Measurements from ENCODE around the gene MYL10. TPM values are rescaled to one million over a fixed set of nuclear protein-coding genes. Genes with fewer than 3 reads are reported as not detected.

The MYL10 gene
- polyA plus RNA-seq (2013, experiment 1 of 2), result not detected
- polyA plus RNA-seq (2013, experiment 2 of 2), result not detected

- Histone ChIP-seq H3K23ac (ENCODE audit: low read length in 2 of 2) (no peak within 1 kb of the TSS), H3K27ac (ENCODE audit: low read length, poor library complexity, severe bottlenecking) (no peak within 1 kb of the TSS), H3K4me3 (ENCODE audit: insufficient read depth in 1 of 2, low read depth in 1 of 2, low read length in 2 of 2) (no peak within 1 kb of the TSS), H2AK5ac (ENCODE audit: low read length, severe bottlenecking) (no peak within 1 kb of the TSS), H3K36me3 (ENCODE audit: control insufficient read depth in 1 of 2, insufficient read depth in 2 of 2, low read depth in 1 of 2, low read length in 2 of 2) (no peaks in the 10 kb centered on the region), H2AFZ (ENCODE audit: low read depth, low read length) (no peak within 1 kb of the TSS), H4K8ac (ENCODE audit: low read length) (no peak within 1 kb of the TSS), H2BK5ac (ENCODE audit: low read depth, low read length, poor library complexity, severe bottlenecking) (no peak within 1 kb of the TSS), H2BK120ac (ENCODE audit: low read depth, low read length) (no peak within 1 kb of the TSS), H2BK12ac (ENCODE audit: low read length in 2 of 2) (no peak within 1 kb of the TSS), H3K79me1 (replicated peaks; ENCODE audit: low read length, poor library complexity, severe bottlenecking) (no peaks in the 10 kb centered on the region), H3K14ac (ENCODE audit: low read length in 2 of 2) (no peak within 1 kb of the TSS), H3K4me1 (ENCODE audit: control insufficient read depth, insufficient read depth, low read depth, low read length) (peaks cover 27% of the 10 kb centered on the region), H4K91ac (ENCODE audit: low read length) (no peak within 1 kb of the TSS), H3K9me3 (ENCODE audit: control insufficient read depth, low read length) (peaks cover 5% of the 10 kb centered on the region), H3K4ac (ENCODE audit: low read depth in 1 of 2, low read length in 2 of 2) (no peak within 1 kb of the TSS), H3K9ac (ENCODE audit: low read length) (no peak within 1 kb of the TSS), H3K4me2 (ENCODE audit: low read length, poor library complexity, severe bottlenecking) (no peak within 1 kb of the TSS), H3K27me3 (ENCODE audit: control insufficient read depth in 1 of 2, insufficient read depth in 1 of 2, low read length in 2 of 2) (peaks cover 16 to 44% of the 10 kb centered on the region in 2 experiments), H2BK15ac (ENCODE audit: low read depth, poor library complexity, severe bottlenecking) (no peak within 1 kb of the TSS), H3K18ac (ENCODE audit: low read depth in 1 of 2, low read length in 2 of 2) (no peak within 1 kb of the TSS)
- WGBS, result 86% methylated on average over 8 of the region's 8 CpGs
- no peak for DNase-seq
Observed at GRCh38 chr7:101629171-101629570, at the start of gene MYL10. TSS of gene MYL10 (minus strand) at chr7:101629296. CDS start at chr7:101629118, 178 bp downstream.

GRCh38 chr7:101678658-101679057, 49.6 kb upstream of the MYL10 start:
- Histone ChIP-seq H3K4ac (ENCODE audit: low read depth in 1 of 2, low read length in 2 of 2) (no peak overlapping the region), H3K9me3 (ENCODE audit: control insufficient read depth, low read length) (no peaks in the 10 kb centered on the region), H3K27me3 (ENCODE audit: control insufficient read depth in 1 of 2, insufficient read depth in 1 of 2, low read length in 2 of 2) (peaks cover 0 to 38% of the 10 kb centered on the region in 2 experiments), H3K36me3 (ENCODE audit: control insufficient read depth in 1 of 2, insufficient read depth in 2 of 2, low read depth in 1 of 2, low read length in 2 of 2) (no peaks in the 10 kb centered on the region), H4K8ac (ENCODE audit: low read length) (no peak overlapping the region), H3K14ac (ENCODE audit: low read length in 2 of 2) (no peak overlapping the region), H3K79me1 (replicated peaks; ENCODE audit: low read length, poor library complexity, severe bottlenecking) (no peaks in the 10 kb centered on the region), H2BK5ac (ENCODE audit: low read depth, low read length, poor library complexity, severe bottlenecking) (no peak overlapping the region), H3K23ac (ENCODE audit: low read length in 2 of 2) (no peak overlapping the region), H2AK5ac (ENCODE audit: low read length, severe bottlenecking) (no peak overlapping the region), H2BK12ac (ENCODE audit: low read length in 2 of 2) (no peak overlapping the region), H3K18ac (ENCODE audit: low read depth in 1 of 2, low read length in 2 of 2) (no peak overlapping the region), H2BK120ac (ENCODE audit: low read depth, low read length) (no peak overlapping the region), H4K91ac (ENCODE audit: low read length) (no peak overlapping the region), H3K9ac (ENCODE audit: low read length) (no peak overlapping the region), H3K4me2 (ENCODE audit: low read length, poor library complexity, severe bottlenecking) (no peak overlapping the region), H2BK15ac (ENCODE audit: low read depth, poor library complexity, severe bottlenecking) (no peak overlapping the region), H3K27ac (ENCODE audit: low read length, poor library complexity, severe bottlenecking) (no peak overlapping the region), H3K4me1 (ENCODE audit: control insufficient read depth, insufficient read depth, low read depth, low read length) (peaks cover 25% of the 10 kb centered on the region), H3K4me3 (ENCODE audit: insufficient read depth in 1 of 2, low read depth in 1 of 2, low read length in 2 of 2) (no peak overlapping the region), H2AFZ (ENCODE audit: low read depth, low read length) (no peak overlapping the region)
- WGBS, result 81% methylated on average over 7 of the region's 9 CpGs
- DNase-seq, result peak; percentile 25

- peaks cover 4% of the 10 kb centered on the region for H3K9me3 ChIP-seq (ENCODE audit: control insufficient read depth, low read length)
- no peak overlapping the region for H3K4ac ChIP-seq (ENCODE audit: low read depth in 1 of 2, low read length in 2 of 2)
- H3K4me3 ChIP-seq (ENCODE audit: insufficient read depth in 1 of 2, low read depth in 1 of 2, low read length in 2 of 2), result no peak overlapping the region
- no peak overlapping the region for H4K8ac ChIP-seq (ENCODE audit: low read length)
- no peaks in the 10 kb centered on the region for H3K36me3 ChIP-seq (ENCODE audit: control insufficient read depth in 1 of 2, insufficient read depth in 2 of 2, low read depth in 1 of 2, low read length in 2 of 2)
- H3K14ac ChIP-seq (ENCODE audit: low read length in 2 of 2), result no peak overlapping the region
- H3K18ac ChIP-seq (ENCODE audit: low read depth in 1 of 2, low read length in 2 of 2), result no peak overlapping the region
- H3K4me2 ChIP-seq (ENCODE audit: low read length, poor library complexity, severe bottlenecking), result no peak overlapping the region
- no peak overlapping the region for H3K9ac ChIP-seq (ENCODE audit: low read length)
- H3K23ac ChIP-seq (ENCODE audit: low read length in 2 of 2), result no peak overlapping the region
- 79% methylated on average over 11 of the region's 14 CpGs for WGBS
- H2AFZ ChIP-seq (ENCODE audit: low read depth, low read length), result no peak overlapping the region
- no peak overlapping the region for H2BK15ac ChIP-seq (ENCODE audit: low read depth, poor library complexity, severe bottlenecking)
- no peak overlapping the region for H2BK5ac ChIP-seq (ENCODE audit: low read depth, low read length, poor library complexity, severe bottlenecking)
- no peak overlapping the region for H3K27ac ChIP-seq (ENCODE audit: low read length, poor library complexity, severe bottlenecking)
- peaks cover 25% of the 10 kb centered on the region for H3K4me1 ChIP-seq (ENCODE audit: control insufficient read depth, insufficient read depth, low read depth, low read length)
- DNase-seq, result no peak
- peaks cover 0 to 33% of the 10 kb centered on the region in 2 experiments for H3K27me3 ChIP-seq (ENCODE audit: control insufficient read depth in 1 of 2, insufficient read depth in 1 of 2, low read length in 2 of 2)
- no peak overlapping the region for H2BK120ac ChIP-seq (ENCODE audit: low read depth, low read length)
- no peak overlapping the region for H2BK12ac ChIP-seq (ENCODE audit: low read length in 2 of 2)
- no peak overlapping the region for H4K91ac ChIP-seq (ENCODE audit: low read length)
- no peak overlapping the region for H2AK5ac ChIP-seq (ENCODE audit: low read length, severe bottlenecking)
- H3K79me1 ChIP-seq (replicated peaks; ENCODE audit: low read length, poor library complexity, severe bottlenecking), result no peaks in the 10 kb centered on the region
Observed at GRCh38 chr7:101677797-101678479, 48.8 kb upstream of the MYL10 start.

GRCh38 chr7:101677391-101677790, 48.3 kb upstream of the MYL10 start:
- peaks cover 0 to 33% of the 10 kb centered on the region in 2 experiments for H3K27me3 ChIP-seq (ENCODE audit: control insufficient read depth in 1 of 2, insufficient read depth in 1 of 2, low read length in 2 of 2)
- H3K18ac ChIP-seq (ENCODE audit: low read depth in 1 of 2, low read length in 2 of 2), result no peak overlapping the region
- no peak overlapping the region for H3K23ac ChIP-seq (ENCODE audit: low read length in 2 of 2)
- no peak overlapping the region for H3K4ac ChIP-seq (ENCODE audit: low read depth in 1 of 2, low read length in 2 of 2)
- no peak overlapping the region for H3K14ac ChIP-seq (ENCODE audit: low read length in 2 of 2)
- H2BK120ac ChIP-seq (ENCODE audit: low read depth, low read length), result no peak overlapping the region
- H3K9me3 ChIP-seq (ENCODE audit: control insufficient read depth, low read length), result peaks cover 5% of the 10 kb centered on the region
- no peak overlapping the region for H3K4me3 ChIP-seq (ENCODE audit: insufficient read depth in 1 of 2, low read depth in 1 of 2, low read length in 2 of 2)
- H3K4me1 ChIP-seq (ENCODE audit: control insufficient read depth, insufficient read depth, low read depth, low read length), result peaks cover 25% of the 10 kb centered on the region
- H2AK5ac ChIP-seq (ENCODE audit: low read length, severe bottlenecking), result no peak overlapping the region
- no peak for DNase-seq
- H2BK15ac ChIP-seq (ENCODE audit: low read depth, poor library complexity, severe bottlenecking), result no peak overlapping the region
- H3K36me3 ChIP-seq (ENCODE audit: control insufficient read depth in 1 of 2, insufficient read depth in 2 of 2, low read depth in 1 of 2, low read length in 2 of 2), result no peaks in the 10 kb centered on the region
- H4K8ac ChIP-seq (ENCODE audit: low read length), result no peak overlapping the region
- no peak overlapping the region for H4K91ac ChIP-seq (ENCODE audit: low read length)
- H2BK12ac ChIP-seq (ENCODE audit: low read length in 2 of 2), result no peak overlapping the region
- H3K9ac ChIP-seq (ENCODE audit: low read length), result no peak overlapping the region
- H3K79me1 ChIP-seq (replicated peaks; ENCODE audit: low read length, poor library complexity, severe bottlenecking), result no peaks in the 10 kb centered on the region
- 81% methylated on average over 10 of the region's 10 CpGs for WGBS
- no peak overlapping the region for H3K27ac ChIP-seq (ENCODE audit: low read length, poor library complexity, severe bottlenecking)
- no peak overlapping the region for H2BK5ac ChIP-seq (ENCODE audit: low read depth, low read length, poor library complexity, severe bottlenecking)
- H2AFZ ChIP-seq (ENCODE audit: low read depth, low read length), result no peak overlapping the region
- H3K4me2 ChIP-seq (ENCODE audit: low read length, poor library complexity, severe bottlenecking), result no peak overlapping the region

Measured in mesenchymal stem cell (in vitro differentiated cells and primary cell).